H1 (cell line): ENCODE measurements around the gene MSS51. TPM values are rescaled to one million over a fixed set of nuclear protein-coding genes. Genes with fewer than 3 reads are reported as not detected.
A peak's percentile ranks its signal among the peaks of the same experiment; 100 is the strongest.

Experiments used
- CTCF ChIA-PET: fragments of 300-600 bp; sonication (Branson Sonifier 250); formaldehyde crosslinking; loops from one replicate; lab custom pipeline; 2021; ENCODE audit not compliant: partially characterized antibody; lab: Charles Lee
- POLR2A ChIA-PET: fragments of 300-600 bp; sonication (Branson Sonifier 250); formaldehyde crosslinking; loops from one replicate; lab custom pipeline; 2021; ENCODE audit warnings: inconsistent platforms; ENCODE audit not compliant: partially characterized antibody; lab: Charles Lee
- DNase-seq, 2 experiments: peaks; one replicate each; pipeline versions ENCODE4 v3.0.0 to v3.0.0-alpha.2; 2010 to 2022; ENCODE audit warnings: low spot score in 2 of 2, low read depth in 1 of 2, mixed read lengths in 1 of 2
- FAIRE-seq: peaks from 2 replicates; lab custom pipeline; 2011; peaks lifted over from hg19 to GRCh38; lab: Jason Lieb, UNC
- H2AFZ ChIP-seq: 2 replicates; pipeline ENCODE4 v1.8.1; 2012; ENCODE audit warnings: low read length, inconsistent platforms
- H2AK5ac ChIP-seq: 2 replicates; pipeline ENCODE4 v1.6.1; 2013; ENCODE audit warnings: low read depth, low read length
- H2BK120ac ChIP-seq: replicated peaks from 2 replicates; pipeline ENCODE3; 2013; ENCODE audit warnings: low read depth, low read length, inconsistent platforms
- H2BK12ac ChIP-seq: 2 replicates; pipeline ENCODE4 v1.6.1; 2013; ENCODE audit warnings: low read depth, low read length
- H2BK15ac ChIP-seq: 2 replicates; pipeline ENCODE4 v1.6.1; 2013; ENCODE audit warnings: low read length
- H2BK20ac ChIP-seq: 2 replicates; pipeline ENCODE4 v1.6.1; 2013; ENCODE audit warnings: low read length
- H2BK5ac ChIP-seq: 2 replicates; pipeline ENCODE4 v1.6.1; 2013; ENCODE audit warnings: low read depth, low read length
- H3K14ac ChIP-seq: 2 replicates; pipeline ENCODE4 v1.6.1; 2013; ENCODE audit warnings: inconsistent platforms; ENCODE audit not compliant: insufficient read length
- H3K18ac ChIP-seq: 2 replicates; pipeline ENCODE4 v1.6.1; 2013; ENCODE audit warnings: low read length; ENCODE audit errors: extremely low read depth
- H3K23ac ChIP-seq: 2 replicates; pipeline ENCODE4 v1.6.1; 2013; ENCODE audit warnings: inconsistent platforms; ENCODE audit not compliant: insufficient read length
- H3K23me2 ChIP-seq: 2 replicates; pipeline ENCODE4 v1.6.1; 2013; ENCODE audit warnings: low read depth, low read length
- H3K27ac ChIP-seq: 2 replicates; pipeline ENCODE4 v1.6.1; 2011; ENCODE audit warnings: low read depth, low read length, inconsistent platforms
- H3K27me3 ChIP-seq, 4 experiments: replicated peaks in 1 of 4; 1 replicate in 1 of 4; 2 replicates in 3 of 4; pipeline versions ENCODE4 v1.6.1 to v1.8.1; 2011 to 2013; ENCODE audit warnings: low read length in 3 of 4, mild to moderate bottlenecking in 3 of 4, inconsistent platforms in 2 of 4, mixed read lengths in 2 of 4, moderate library complexity in 1 of 4; ENCODE audit not compliant: control insufficient read depth in 3 of 4, insufficient read depth in 3 of 4; ENCODE audit errors: extremely low read depth in 1 of 4
- H3K36me3 ChIP-seq, 4 experiments: 2 replicates each; pipeline versions ENCODE4 v1.6.1 to v1.8.1; 2011 to 2013; ENCODE audit warnings: mild to moderate bottlenecking in 4 of 4, low read length in 3 of 4, moderate library complexity in 2 of 4, control low read depth in 1 of 4, inconsistent platforms in 1 of 4; ENCODE audit not compliant: insufficient read depth in 4 of 4, control insufficient read depth in 2 of 4
- H3K4ac ChIP-seq: replicated peaks from 2 replicates; pipeline ENCODE3; 2013; ENCODE audit warnings: low read length, low read depth, mixed read lengths, inconsistent platforms; ENCODE audit not compliant: insufficient read length
- H3K4me1 ChIP-seq, 4 experiments: replicated peaks in 1 of 4; 1 replicate in 1 of 4; 2 replicates in 3 of 4; pipeline versions ENCODE4 v1.6.1 to v1.8.1; 2011 to 2013; ENCODE audit warnings: low read length in 3 of 4, inconsistent platforms in 2 of 4, mixed read lengths in 1 of 4; ENCODE audit not compliant: insufficient read depth in 4 of 4, control insufficient read depth in 3 of 4
- H3K4me2 ChIP-seq, 2 experiments: 2 replicates each; pipeline versions ENCODE4 v1.6.1 to v1.8.1; 2011 to 2013; ENCODE audit warnings: low read depth in 2 of 2, low read length in 2 of 2, control low read depth in 1 of 2, inconsistent platforms in 1 of 2, mild to moderate bottlenecking in 1 of 2; ENCODE audit not compliant: insufficient read depth in 1 of 2
- H3K4me3 ChIP-seq, 4 experiments: fragments of 200-600, 300-600 bp in 1 of 4; sonication (generic), shearing (Covaris generic), sonication (Bioruptor Twin) in 1 of 4; 2 replicates each; pipeline versions ENCODE4 v1.5.1 to v1.8.1; 2011 to 2016; ENCODE audit warnings: low read length in 4 of 4, low read depth in 3 of 4, control low read depth in 2 of 4, inconsistent platforms in 2 of 4, mild to moderate bottlenecking in 2 of 4, mixed read lengths in 1 of 4, moderate library complexity in 1 of 4; ENCODE audit not compliant: insufficient read depth in 2 of 4; ENCODE audit errors: extremely low read depth in 1 of 4
- H3K56ac ChIP-seq: replicated peaks from 2 replicates; pipeline ENCODE3; 2013; ENCODE audit warnings: low read depth, mild to moderate bottlenecking, mixed read lengths, low read length, inconsistent platforms; ENCODE audit not compliant: insufficient read length
- H3K79me1 ChIP-seq: 2 replicates; pipeline ENCODE4 v1.6.1; 2013; ENCODE audit warnings: low read depth, low read length, control low read depth
- H3K79me2 ChIP-seq, 2 experiments: 2 replicates each; pipeline versions ENCODE4 v1.6.1 to v1.8.1; 2012 to 2013; ENCODE audit warnings: low read length in 2 of 2, mild to moderate bottlenecking in 2 of 2, inconsistent platforms in 1 of 2; ENCODE audit not compliant: insufficient read depth in 2 of 2, control insufficient read depth in 1 of 2
- H3K9ac ChIP-seq, 4 experiments: replicated peaks in 1 of 4; 1 replicate in 1 of 4; 2 replicates in 3 of 4; pipeline versions ENCODE4 v1.6.1 to v1.8.1; 2011 to 2013; ENCODE audit warnings: low read depth in 3 of 4, low read length in 3 of 4, control low read depth in 2 of 4, mild to moderate bottlenecking in 2 of 4, moderate library complexity in 2 of 4, inconsistent platforms in 1 of 4; ENCODE audit errors: extremely low read depth in 1 of 4
- H3K9me3 ChIP-seq, 2 experiments: 2 replicates each; pipeline versions ENCODE4 v1.6.1 to v1.8.1; 2012 to 2013; ENCODE audit warnings: mild to moderate bottlenecking in 2 of 2, moderate library complexity in 2 of 2, control low read depth in 1 of 2, inconsistent platforms in 1 of 2, low read depth in 1 of 2, low read length in 1 of 2, mixed read lengths in 1 of 2; ENCODE audit not compliant: insufficient read depth in 2 of 2
- H4K20me1 ChIP-seq, 2 experiments: replicated peaks in 1 of 2; 2 replicates each; pipeline versions ENCODE3 to v1.8.1; 2011 to 2013; ENCODE audit warnings: inconsistent platforms in 2 of 2, low read length in 2 of 2, mild to moderate bottlenecking in 1 of 2; ENCODE audit not compliant: insufficient read depth in 2 of 2, control insufficient read depth in 1 of 2
- H4K5ac ChIP-seq: 2 replicates; pipeline ENCODE4 v1.6.1; 2013; ENCODE audit warnings: low read length, low read depth, mixed read lengths, inconsistent platforms; ENCODE audit not compliant: insufficient read length
- H4K8ac ChIP-seq: 2 replicates; pipeline ENCODE4 v1.8.0; 2013; ENCODE audit warnings: mild to moderate bottlenecking, moderate library complexity, low read length, inconsistent platforms; ENCODE audit not compliant: insufficient read depth; ENCODE audit errors: extremely low read depth
- H4K91ac ChIP-seq: replicated peaks from 2 replicates; pipeline ENCODE3; 2013; ENCODE audit warnings: low read length, mixed read lengths, inconsistent platforms; ENCODE audit not compliant: insufficient read length
- CEBPB ChIP-seq: IDR thresholded peaks from 2 replicates; pipeline ENCODE4 v1.6.1; 2012; ENCODE audit warnings: low read depth, low read length
- whole genome bisulfite sequencing, 2 experiments: shearing (Covaris generic) in 1 of 2; methylation state at CpG; one replicate each; pipeline versions ENCODE4 v1.1.6 to v1.1.7; 2013 to 2015; ENCODE audit warnings: low lambda C conversion rate in 2 of 2, mixed read lengths in 2 of 2, inconsistent platforms in 1 of 2, low coverage in 1 of 2, missing lambda C conversion rate in 1 of 2; ENCODE audit not compliant: insufficient replicate concordance in 2 of 2, insufficient coverage in 1 of 2, insufficient read length in 1 of 2; ENCODE audit errors: extremely low coverage in 1 of 2, missing lambda C conversion rate in 1 of 2; 5-methylcytosine and 5-hydroxymethylcytosine counted together
- polyA plus RNA-seq, 7 experiments: library from polyadenylated mRNA; depleted of rRNA in 3 of 7; stranded (reverse) in 5 of 7; unstranded in 2 of 7; fragments of >200 nt in 5 of 7; fragments of 200-250 nt in 2 of 7; gene quantifications; 1 replicate in 5 of 7; 2 replicates in 1 of 7; 4 replicates in 1 of 7; pipeline versions ENCODE4 v1.2.1 to v1.2.3, GENCODE V29; 2011 to 2013; ENCODE audit warnings: missing spikeins in 2 of 7, mixed read lengths in 2 of 7
- total RNA-seq: library from RNA; stranded (reverse); fragmentation: NEBNext Ultra II Directional; extraction: Animal tissue kit (Norgen Biotek cat#: 25700); gene quantifications from 2 replicates; pipeline ENCODE4 v1.2.1, GENCODE V29; 2021

The MSS51 gene
- total and polyA plus RNA-seq, 2 of the 8 experiments (the other 6 are each of a cell fraction or from before 2014, with no cell fraction given), result 1.5 to 1.7 TPM

- peaks cover 0 to 47% of the 10 kb centered on the region in 2 experiments; a peak in 3 of 4 replicates for H3K79me2 ChIP-seq
- peak overlapping the region; percentile 88 for H3K18ac ChIP-seq
- H3K23ac ChIP-seq, result no peak overlapping the region
- H3K56ac ChIP-seq, result no peak overlapping the region
- peak overlapping the region; percentile 76 to 91 for H3K4me2 ChIP-seq
- no peak overlapping the region for H2BK20ac ChIP-seq
- peaks cover 7% of the 10 kb centered on the region for H3K23me2 ChIP-seq
- POLR2A ChIA-PET, result interaction anchor here (1.0 to 3.6 kb wide), 11 partner anchors 9 to 179 kb away, joined by 3 to 21 read pairs (median 4); partner anchors contain the start of genes DNAJC9, MRPS16 and PPP3CB
- no peak overlapping the region for H4K8ac ChIP-seq
- FAIRE-seq, result no peak
- DNase-seq, result no peak
- no peaks in the 10 kb centered on the region for H4K20me1 ChIP-seq
- H2BK15ac ChIP-seq, result no peak overlapping the region
- peak overlapping the region; percentile 36 to 90 (median 88) for H3K9ac ChIP-seq
- peak overlapping the region; percentile 88 to 99 (median 92) for H3K4me3 ChIP-seq
- H3K79me1 ChIP-seq, result peaks cover 2% of the 10 kb centered on the region; the same call in 1 of the 2 replicates
- H3K9me3 ChIP-seq, result no peaks in the 10 kb centered on the region
- CTCF ChIA-PET, result no interaction called here
- H2BK120ac ChIP-seq, result no peak overlapping the region
- peaks cover 2 to 8% (median 4%) of the 10 kb centered on the region in 4 experiments; a peak in 5 of 7 replicates for H3K4me1 ChIP-seq
- peak overlapping the region; percentile 95 for H3K4ac ChIP-seq
- 0 out of 2 replicates have a peak overlapping the region, but pooled peaks have one; percentile 1 for H2AFZ ChIP-seq
- H3K27ac ChIP-seq, result peak overlapping the region; percentile 91; the same call in 1 of the 2 replicates
- H2AK5ac ChIP-seq, result no peak overlapping the region
- H2BK12ac ChIP-seq, result no peak overlapping the region
- 17% methylated on average over 9 of the region's 9 CpGs; no CpG with 5 or more reads in 1 of the 2 experiments for WGBS, 2 experiments
- no peaks in the 10 kb centered on the region for H3K27me3 ChIP-seq
- H2BK5ac ChIP-seq, result peak overlapping the region; percentile 96
- H3K36me3 ChIP-seq, result no peaks in the 10 kb centered on the region; a peak in 1 of 8 replicates
- peak overlapping the region; percentile 66 for H4K91ac ChIP-seq
- no peak overlapping the region for H3K14ac ChIP-seq
- H4K5ac ChIP-seq, result no peak overlapping the region
- TF ChIP-seq CEBPB, result no peak
These were observed 20.2 kb downstream of the MSS51 start for GRCh38 chr10:73413108-73413527.
